OCI-LY1 (cell line): ENCODE data around the gene GSG1L.

Experiments
- H2AFZ ChIP-seq: fragments of 200-600 bp; sonication (generic), shearing (Covaris generic); 2 replicates; pipeline ENCODE4 v1.6.0; 2014; ENCODE audit warnings: antibody characterized with exemption, mild to moderate bottlenecking, low read length
- H3F3A ChIP-seq: fragments of 200-600 bp; sonication (generic), shearing (Covaris generic); 2 replicates; pipeline ENCODE4 v1.6.0; 2014; ENCODE audit warnings: mild to moderate bottlenecking, antibody characterized with exemption, low read length, moderate library complexity; ENCODE audit not compliant: insufficient read depth
- H3K27ac ChIP-seq: fragments of 200-600 bp; sonication (generic); 2 replicates; pipeline ENCODE4 v1.5.1; 2014; ENCODE audit warnings: low read length, mixed run types, mild to moderate bottlenecking, low read depth; ENCODE audit not compliant: poor library complexity, severe bottlenecking
- H3K27me3 ChIP-seq: fragments of 200-600 bp; sonication (generic); 2 replicates; pipeline ENCODE4 v1.6.0; 2014; ENCODE audit warnings: antibody characterized with exemption, mild to moderate bottlenecking, low read length, moderate library complexity; ENCODE audit not compliant: insufficient read depth
- H3K36me3 ChIP-seq: fragments of 200-600 bp; sonication (generic); 2 replicates; pipeline ENCODE4 v1.6.1; 2014; ENCODE audit warnings: mild to moderate bottlenecking, antibody characterized with exemption, low read length, moderate library complexity, mixed read lengths; ENCODE audit not compliant: insufficient read depth
- H3K4me1 ChIP-seq: fragments of 200-600 bp; sonication (generic); 2 replicates; pipeline ENCODE4 v1.5.1; 2014; ENCODE audit warnings: mild to moderate bottlenecking, low read length, moderate library complexity; ENCODE audit not compliant: insufficient read depth, severe bottlenecking
- H3K4me2 ChIP-seq: fragments of 200-600 bp; sonication (generic), shearing (Covaris generic); 2 replicates; pipeline ENCODE4 v1.6.1; 2014; ENCODE audit warnings: low read length
- H3K4me3 ChIP-seq: fragments of 200-600 bp; sonication (generic); 2 replicates; pipeline ENCODE4 v1.5.1; 2014; ENCODE audit warnings: low read length, low read depth, mild to moderate bottlenecking, mixed read lengths; ENCODE audit not compliant: poor library complexity, severe bottlenecking
- H3K79me2 ChIP-seq: fragments of 200-600 bp; shearing (Covaris generic); 2 replicates; pipeline ENCODE4 v1.6.1; 2016; ENCODE audit warnings: mixed run types, low read length, mixed read lengths; ENCODE audit not compliant: insufficient read depth
- H3K9ac ChIP-seq: fragments of 200-600 bp; sonication (generic), shearing (Covaris generic); 2 replicates; pipeline ENCODE4 v1.6.1; 2014; ENCODE audit warnings: mild to moderate bottlenecking, low read length, mixed read lengths
- H3K9me2 ChIP-seq: fragments of 200-600 bp; sonication (generic), shearing (Covaris generic); 2 replicates; pipeline ENCODE4 v1.6.1; 2014; ENCODE audit warnings: low read depth, mild to moderate bottlenecking, low read length, mixed read lengths
- H3K9me3 ChIP-seq: fragments of 200-600 bp; shearing (Covaris generic); 2 replicates; pipeline ENCODE4 v1.6.1; 2014; ENCODE audit warnings: low read length, mixed read lengths
- H4K20me1 ChIP-seq: fragments of 200-600 bp; sonication (generic), shearing (Covaris generic); 2 replicates; pipeline ENCODE4 v1.6.0; 2016; ENCODE audit warnings: mild to moderate bottlenecking, low read length; ENCODE audit not compliant: insufficient read depth
- EZH2 ChIP-seq: fragments of 200-600 bp; sonication (generic), shearing (Covaris generic); IDR thresholded peaks from 2 replicates; pipeline ENCODE4 v1.8.0; 2017; ENCODE audit warnings: borderline replicate concordance, mixed run types, mild to moderate bottlenecking, antibody characterized with exemption, low read length, moderate library complexity, mixed read lengths
- TF ChIP-seq, protein P1 (sequence below): fragments of 200-600 bp; sonication (generic), shearing (Covaris generic); IDR thresholded peaks from 2 replicates; pipeline ENCODE4 v1.5.1; 2017; ENCODE audit warnings: mild to moderate bottlenecking, antibody characterized with exemption, low read length, moderate library complexity, mixed read lengths

The GSG1L gene

DNA sequence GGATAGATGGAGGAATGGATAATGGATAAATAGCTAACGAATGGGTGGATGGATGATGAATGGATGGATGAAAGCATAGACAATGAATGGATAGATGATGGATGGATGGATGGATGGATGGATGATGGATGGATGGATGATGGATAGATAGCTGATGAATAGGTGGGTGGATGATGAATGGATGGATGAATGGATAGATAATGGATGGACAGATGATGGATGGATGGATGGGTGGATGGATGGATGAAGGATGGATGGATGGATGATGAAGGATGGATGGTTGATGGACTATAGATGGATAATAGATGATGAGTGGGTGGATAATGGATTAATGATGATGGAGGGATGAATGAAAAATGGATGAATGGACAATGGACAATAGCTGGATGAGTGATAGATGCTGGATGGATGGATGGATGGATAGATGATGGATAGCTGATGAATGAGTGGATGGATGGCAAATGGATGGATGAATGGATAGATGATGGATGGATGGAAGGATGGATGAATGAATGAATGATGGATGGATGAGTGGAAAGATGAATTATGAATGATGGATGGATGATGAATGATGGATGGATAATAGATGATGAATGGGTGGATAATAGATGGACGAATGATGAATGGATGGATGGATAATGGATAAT lies 273.8 kb downstream of the GSG1L start:
- no peak for TF ChIP-seq EZH2
- TF ChIP-seq, protein P1, sequence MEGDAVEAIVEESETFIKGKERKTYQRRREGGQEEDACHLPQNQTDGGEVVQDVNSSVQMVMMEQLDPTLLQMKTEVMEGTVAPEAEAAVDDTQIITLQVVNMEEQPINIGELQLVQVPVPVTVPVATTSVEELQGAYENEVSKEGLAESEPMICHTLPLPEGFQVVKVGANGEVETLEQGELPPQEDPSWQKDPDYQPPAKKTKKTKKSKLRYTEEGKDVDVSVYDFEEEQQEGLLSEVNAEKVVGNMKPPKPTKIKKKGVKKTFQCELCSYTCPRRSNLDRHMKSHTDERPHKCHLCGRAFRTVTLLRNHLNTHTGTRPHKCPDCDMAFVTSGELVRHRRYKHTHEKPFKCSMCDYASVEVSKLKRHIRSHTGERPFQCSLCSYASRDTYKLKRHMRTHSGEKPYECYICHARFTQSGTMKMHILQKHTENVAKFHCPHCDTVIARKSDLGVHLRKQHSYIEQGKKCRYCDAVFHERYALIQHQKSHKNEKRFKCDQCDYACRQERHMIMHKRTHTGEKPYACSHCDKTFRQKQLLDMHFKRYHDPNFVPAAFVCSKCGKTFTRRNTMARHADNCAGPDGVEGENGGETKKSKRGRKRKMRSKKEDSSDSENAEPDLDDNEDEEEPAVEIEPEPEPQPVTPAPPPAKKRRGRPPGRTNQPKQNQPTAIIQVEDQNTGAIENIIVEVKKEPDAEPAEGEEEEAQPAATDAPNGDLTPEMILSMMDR = no peak
- Histone ChIP-seq H3F3A (no peaks in the 10 kb centered on the region), H3K79me2 (no peaks in the 10 kb centered on the region), H3K27ac (no peak overlapping the region), H4K20me1 (no peaks in the 10 kb centered on the region), H3K9me2 (no peaks in the 10 kb centered on the region), H3K4me3 (no peak overlapping the region), H3K36me3 (no peaks in the 10 kb centered on the region), H3K9ac (no peak overlapping the region), H3K4me2 (no peak overlapping the region), H3K4me1 (no peaks in the 10 kb centered on the region), H3K27me3 (no peaks in the 10 kb centered on the region), H3K9me3 (no peaks in the 10 kb centered on the region), H2AFZ (no peak overlapping the region)

DNA sequence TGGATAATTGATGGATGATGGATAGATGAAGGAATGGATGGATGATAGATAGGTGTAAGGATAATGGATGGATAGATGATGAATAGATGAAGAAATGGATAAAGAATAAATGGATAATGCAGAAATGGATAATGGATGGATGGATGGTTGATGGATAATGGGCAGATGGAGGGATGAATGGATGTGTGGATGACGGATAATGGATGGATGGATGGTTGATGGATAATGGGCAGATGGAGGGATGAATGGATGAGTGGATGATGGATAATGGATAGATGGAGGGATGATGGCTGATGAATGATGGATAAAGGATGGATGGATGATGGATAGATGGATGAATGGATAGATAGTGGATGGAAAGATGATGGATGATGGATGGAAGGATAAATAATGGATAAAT lies 274.4 kb downstream of the GSG1L start:
- H4K20me1 ChIP-seq = no peaks in the 10 kb centered on the region
- H3K4me3 ChIP-seq = no peak overlapping the region
- no peak for TF ChIP-seq EZH2
- TF ChIP-seq, protein P1 = no peak
- no peaks in the 10 kb centered on the region for H3K27me3 ChIP-seq
- H3K4me2 ChIP-seq = no peak overlapping the region
- H3K9me2 ChIP-seq = no peaks in the 10 kb centered on the region
- no peak overlapping the region for H2AFZ ChIP-seq
- no peak overlapping the region for H3K9ac ChIP-seq
- no peak overlapping the region for H3K27ac ChIP-seq
- H3K9me3 ChIP-seq = no peaks in the 10 kb centered on the region
- H3K4me1 ChIP-seq = no peaks in the 10 kb centered on the region
- no peaks in the 10 kb centered on the region for H3F3A ChIP-seq
- no peaks in the 10 kb centered on the region for H3K36me3 ChIP-seq
- no peaks in the 10 kb centered on the region for H3K79me2 ChIP-seq

DNA sequence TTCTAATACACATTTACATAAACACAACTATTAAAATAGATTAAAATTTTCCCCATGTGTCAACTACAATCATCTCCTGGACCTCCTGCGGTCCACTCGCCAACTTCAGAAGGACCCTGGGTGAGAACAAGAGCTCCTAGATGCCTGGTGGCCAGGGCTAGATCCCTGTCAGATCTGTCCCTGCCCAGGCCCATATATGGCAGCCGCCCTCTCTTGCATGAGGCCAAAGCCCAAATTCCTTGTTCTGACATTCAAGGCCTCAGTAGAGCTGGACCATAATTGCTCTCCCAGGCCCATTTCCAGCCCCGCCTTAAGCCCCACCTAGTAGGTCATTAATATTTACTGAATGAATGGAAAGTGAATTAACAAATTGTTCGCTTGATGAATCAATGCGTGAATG lies 275.8 kb downstream of the GSG1L start:
- H3K27me3 ChIP-seq = no peaks in the 10 kb centered on the region
- no peaks in the 10 kb centered on the region for H3K9me2 ChIP-seq
- no peaks in the 10 kb centered on the region for H3F3A ChIP-seq
- no peaks in the 10 kb centered on the region for H3K4me1 ChIP-seq
- TF ChIP-seq, protein P1 = no peak
- TF ChIP-seq EZH2 = no peak
- H3K9ac ChIP-seq = no peak overlapping the region
- no peak overlapping the region for H2AFZ ChIP-seq
- no peaks in the 10 kb centered on the region for H3K36me3 ChIP-seq
- no peaks in the 10 kb centered on the region for H3K79me2 ChIP-seq
- no peak overlapping the region for H3K4me2 ChIP-seq
- H3K9me3 ChIP-seq = no peaks in the 10 kb centered on the region
- no peak overlapping the region for H3K27ac ChIP-seq
- no peaks in the 10 kb centered on the region for H4K20me1 ChIP-seq
- no peak overlapping the region for H3K4me3 ChIP-seq
